GM12874 (cell line): Measurements from ENCODE around the gene ING2.

Experiments used
- CTCF ChIP-seq: IDR thresholded peaks from 2 replicates; pipeline ENCODE4 v1.5.1; 2011; ENCODE audit warnings: low read depth, mild to moderate bottlenecking, control low read depth, low read length, moderate library complexity; ENCODE audit not compliant: insufficient read depth

Gene ING2

GRCh38 chr4:183554878-183555585 lies 50.2 kb downstream of the ING2 start:
- no peak for TF ChIP-seq CTCF

GRCh38 chr4:183556947-183557346 lies 52.1 kb downstream of the ING2 start:
- TF ChIP-seq CTCF: no peak

- TF ChIP-seq CTCF: no peak
These were observed 52.8 kb downstream of the ING2 start for GRCh38 chr4:183557611-183558010.

- TF ChIP-seq CTCF: no peak
These were observed 54.0 kb downstream of the ING2 start for GRCh38 chr4:183558873-183559272.

GRCh38 chr4:183561905-183562304 lies 57.0 kb downstream of the ING2 start:
- no peak for TF ChIP-seq CTCF
